ENCODE measurements around the gene NQO2. TPM values are rescaled to one million over a fixed set of nuclear protein-coding genes. Genes with fewer than 3 reads are reported as not detected.

Gene NQO2
- total RNA-seq, 1 donor from 2014 or later = 9.4 TPM

- Histone ChIP-seq H3K4me3 (ENCODE audit: insufficient read depth, low read depth, low read length) (peak overlapping the region; percentile 70), H4K20me1 (ENCODE audit: insufficient read depth, low read length) (no peaks in the 10 kb centered on the region), H3K79me2 (ENCODE audit: insufficient read depth, low read length) (peaks cover 32% of the 10 kb centered on the region), H3K9ac (ENCODE audit: low read length) (peak overlapping the region; percentile 85), H3K9me3 (ENCODE audit: insufficient read depth, low read depth, low read length) (no peaks in the 10 kb centered on the region), H3K4me2 (ENCODE audit: low read length) (peak overlapping the region; percentile 86), H3K27me3 (ENCODE audit: insufficient read depth, low read length) (no peaks in the 10 kb centered on the region), H3K36me3 (ENCODE audit: insufficient read depth, low read length) (no peaks in the 10 kb centered on the region), H3K4me1 (ENCODE audit: insufficient read depth, low read length) (peaks cover 18% of the 10 kb centered on the region), H2AFZ (ENCODE audit: low read depth, low read length) (peak overlapping the region; percentile 20), H3K27ac (ENCODE audit: low read depth, low read length) (peak overlapping the region; percentile 78)
- no peaks in the 10 kb centered on the region for H3K9me3 Mint-ChIP-seq (ENCODE audit: unreplicated experiment)
- H3K4me3 Mint-ChIP-seq (ENCODE audit: unreplicated experiment) = peak overlapping the region; percentile 89
- H3K27me3 Mint-ChIP-seq (ENCODE audit: low read depth, unreplicated experiment) = no peaks in the 10 kb centered on the region
- DNase-seq (ENCODE audit: low read depth) = peak; percentile 51
- TF ChIP-seq, protein P1, sequence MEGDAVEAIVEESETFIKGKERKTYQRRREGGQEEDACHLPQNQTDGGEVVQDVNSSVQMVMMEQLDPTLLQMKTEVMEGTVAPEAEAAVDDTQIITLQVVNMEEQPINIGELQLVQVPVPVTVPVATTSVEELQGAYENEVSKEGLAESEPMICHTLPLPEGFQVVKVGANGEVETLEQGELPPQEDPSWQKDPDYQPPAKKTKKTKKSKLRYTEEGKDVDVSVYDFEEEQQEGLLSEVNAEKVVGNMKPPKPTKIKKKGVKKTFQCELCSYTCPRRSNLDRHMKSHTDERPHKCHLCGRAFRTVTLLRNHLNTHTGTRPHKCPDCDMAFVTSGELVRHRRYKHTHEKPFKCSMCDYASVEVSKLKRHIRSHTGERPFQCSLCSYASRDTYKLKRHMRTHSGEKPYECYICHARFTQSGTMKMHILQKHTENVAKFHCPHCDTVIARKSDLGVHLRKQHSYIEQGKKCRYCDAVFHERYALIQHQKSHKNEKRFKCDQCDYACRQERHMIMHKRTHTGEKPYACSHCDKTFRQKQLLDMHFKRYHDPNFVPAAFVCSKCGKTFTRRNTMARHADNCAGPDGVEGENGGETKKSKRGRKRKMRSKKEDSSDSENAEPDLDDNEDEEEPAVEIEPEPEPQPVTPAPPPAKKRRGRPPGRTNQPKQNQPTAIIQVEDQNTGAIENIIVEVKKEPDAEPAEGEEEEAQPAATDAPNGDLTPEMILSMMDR (IDR thresholded peaks at IDR 0.05; ENCODE audit: insufficient read depth, low read depth, low read length) = no peak
- no peak for TF ChIP-seq EZH2 (IDR thresholded peaks at IDR 0.05; ENCODE audit: insufficient read depth, low read length)
- H3K4me1 Mint-ChIP-seq (ENCODE audit: low read depth, unreplicated experiment) = peaks cover 4% of the 10 kb centered on the region
- peaks cover 2% of the 10 kb centered on the region for H3K36me3 Mint-ChIP-seq (ENCODE audit: low read depth, unreplicated experiment)
- FAIRE-seq = no peak
- H3K27ac Mint-ChIP-seq (ENCODE audit: unreplicated experiment) = peak overlapping the region; percentile 5
Observed at GRCh38 chr6:2970034-2970685, 29.5 kb upstream of the NQO2 start.

DNA sequence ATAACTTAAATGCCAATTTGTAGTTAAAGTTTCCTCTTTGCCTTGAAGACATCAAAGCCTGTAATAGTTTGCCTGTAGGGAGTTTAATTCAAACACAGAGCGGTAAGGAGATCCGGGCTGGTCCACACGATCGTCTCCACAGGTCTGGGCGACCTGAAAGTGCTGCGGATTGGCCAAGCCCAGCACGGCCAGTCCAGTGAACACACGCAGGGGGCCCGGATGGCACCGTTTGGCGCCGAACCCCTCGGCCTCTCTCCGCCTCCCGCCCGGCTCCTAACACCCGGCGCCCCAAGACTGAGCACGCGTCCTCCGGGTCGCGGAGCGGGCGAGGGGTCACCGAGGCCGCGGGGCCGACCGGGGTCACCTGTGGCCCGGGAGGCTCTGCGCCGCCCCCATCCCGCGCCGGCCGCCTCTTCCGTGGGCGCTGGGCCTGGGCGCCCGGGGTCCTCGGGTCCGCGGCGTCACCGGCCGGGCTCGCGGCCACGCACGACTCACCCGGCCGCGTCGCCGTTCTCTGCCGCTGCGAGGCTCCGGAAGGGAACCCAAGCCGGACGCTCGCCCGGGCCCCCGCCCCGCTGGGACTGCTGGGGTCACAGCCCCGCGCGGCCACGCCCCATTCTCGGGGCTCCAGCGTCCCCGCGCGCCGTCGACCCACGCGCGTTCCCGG lies 28.8 kb upstream of the NQO2 start:
- H3K4me3 Mint-ChIP-seq (ENCODE audit: unreplicated experiment) = peak overlapping the region; percentile 89
- H3K9me3 Mint-ChIP-seq (ENCODE audit: unreplicated experiment) = no peaks in the 10 kb centered on the region
- no peak for TF ChIP-seq EZH2 (IDR thresholded peaks at IDR 0.05; ENCODE audit: insufficient read depth, low read length)
- TF ChIP-seq, protein P1 (IDR thresholded peaks at IDR 0.05; ENCODE audit: insufficient read depth, low read depth, low read length) = no peak
- Histone ChIP-seq H3K9ac (ENCODE audit: low read length) (peak overlapping the region; percentile 85), H3K4me2 (ENCODE audit: low read length) (peak overlapping the region; percentile 86), H3K36me3 (ENCODE audit: insufficient read depth, low read length) (no peaks in the 10 kb centered on the region), H3K27ac (ENCODE audit: low read depth, low read length) (peak overlapping the region; percentile 78), H3K4me3 (ENCODE audit: insufficient read depth, low read depth, low read length) (peak overlapping the region; percentile 70), H4K20me1 (ENCODE audit: insufficient read depth, low read length) (no peaks in the 10 kb centered on the region), H3K9me3 (ENCODE audit: insufficient read depth, low read depth, low read length) (no peaks in the 10 kb centered on the region), H3K79me2 (ENCODE audit: insufficient read depth, low read length) (peaks cover 26% of the 10 kb centered on the region), H2AFZ (ENCODE audit: low read depth, low read length) (peak overlapping the region; percentile 67), H3K4me1 (ENCODE audit: insufficient read depth, low read length) (peaks cover 18% of the 10 kb centered on the region), H3K27me3 (ENCODE audit: insufficient read depth, low read length) (no peaks in the 10 kb centered on the region)
- DNase-seq (ENCODE audit: low read depth) (peak; percentile 42), FAIRE-seq (no peak)
- no peaks in the 10 kb centered on the region for H3K27me3 Mint-ChIP-seq (ENCODE audit: low read depth, unreplicated experiment)
- peaks cover 4% of the 10 kb centered on the region for H3K4me1 Mint-ChIP-seq (ENCODE audit: low read depth, unreplicated experiment)
- peaks cover 2% of the 10 kb centered on the region for H3K36me3 Mint-ChIP-seq (ENCODE audit: low read depth, unreplicated experiment)
- peak overlapping the region; percentile 77 for H3K27ac Mint-ChIP-seq (ENCODE audit: unreplicated experiment)
